Stimulated activated naive CD8-positive, alpha-beta T cell treated with anti-CD3 and anti-CD28 coated beads, Interleukin-15, Interleukin-2, amounts not matched to agents 100 U/mL and 50 U/mL, for 24 hours (primary cell): ENCODE data around the gene SYTL2.
"Not testable (repeated sequence)": the region's sequence is repeated elsewhere in the genome, so short reads cannot be mapped to it uniquely, and the experiment has no call there.

Experiments
- ATAC-seq: fragments of 150-1000 bp; cut with Tn5 transposase; one replicate; pipeline ENCODE4 v1.10.0; 2021
- DNase-seq: peaks from one replicate; pipeline ENCODE4 v3.0.0; 2021

The SYTL2 gene

GRCh38 chr11:85810871-85811611 is at the start of gene SYTL2:
Gene SYTL2 (minus strand): TSS chr11:85811141. CDS start chr11:85757725, 53,416 bp downstream.
- peak; percentile 97 for ATAC-seq
- DNase-seq, result peak; percentile 79

GRCh38 chr11:85859541-85859940 is 48.6 kb upstream of the SYTL2 start:
- DNase-seq, ATAC-seq: not testable (repeated sequence)

DNA sequence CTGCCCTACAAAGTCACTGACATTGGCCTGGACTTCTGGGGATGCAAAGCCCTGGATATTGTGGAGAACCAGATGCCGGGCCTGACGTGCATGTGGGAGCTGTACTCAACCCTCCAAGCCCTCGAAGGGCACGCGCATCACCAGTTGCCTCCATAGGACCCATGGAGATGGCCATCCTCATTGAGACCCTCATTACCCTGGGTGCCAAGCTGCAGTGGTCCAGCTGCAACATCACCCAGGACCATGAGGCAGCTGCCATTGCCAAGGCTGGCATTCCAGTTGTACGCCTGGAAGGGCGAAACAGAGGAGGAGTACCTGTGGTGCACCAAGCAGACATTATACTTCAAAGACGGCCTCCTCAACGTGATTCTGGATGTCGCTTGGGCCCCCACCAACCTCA is 46.2 kb upstream of the SYTL2 start:
- DNase-seq (no peak), ATAC-seq (no peak)

GRCh38 chr11:85855341-85855656 is 44.4 kb upstream of the SYTL2 start, which contains the start of gene CCDC83:
Gene CCDC83 (plus strand): TSS chr11:85855383. CDS start chr11:85865124, 9,741 bp downstream.
- ATAC-seq (no peak), DNase-seq (no peak)

- DNase-seq (peak; percentile 94), ATAC-seq (peak; percentile 98)
These were observed 43.8 kb upstream of the SYTL2 start for GRCh38 chr11:85854557-85855340.

DNA sequence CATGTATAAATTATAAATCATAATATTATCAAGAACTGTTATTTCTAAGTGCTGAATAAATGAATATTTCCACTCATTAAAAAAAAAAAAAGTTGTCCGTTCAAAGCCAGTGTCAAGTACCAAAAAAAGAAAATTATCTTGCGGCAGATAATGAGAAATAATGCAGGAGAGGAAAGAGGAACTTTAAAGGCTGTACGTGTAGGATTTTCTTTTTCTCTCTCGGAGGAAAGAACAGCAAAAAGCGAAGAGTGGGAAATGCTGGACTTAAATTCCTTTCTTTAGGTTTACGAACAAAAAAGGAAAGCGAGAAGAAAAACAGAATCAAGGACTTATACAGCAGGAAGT is 43.2 kb upstream of the SYTL2 start:
- no peak for ATAC-seq
- DNase-seq, result no peak

- not testable (repeated sequence) for DNase-seq, ATAC-seq
These were observed 42.6 kb upstream of the SYTL2 start for GRCh38 chr11:85853541-85853940.

DNA sequence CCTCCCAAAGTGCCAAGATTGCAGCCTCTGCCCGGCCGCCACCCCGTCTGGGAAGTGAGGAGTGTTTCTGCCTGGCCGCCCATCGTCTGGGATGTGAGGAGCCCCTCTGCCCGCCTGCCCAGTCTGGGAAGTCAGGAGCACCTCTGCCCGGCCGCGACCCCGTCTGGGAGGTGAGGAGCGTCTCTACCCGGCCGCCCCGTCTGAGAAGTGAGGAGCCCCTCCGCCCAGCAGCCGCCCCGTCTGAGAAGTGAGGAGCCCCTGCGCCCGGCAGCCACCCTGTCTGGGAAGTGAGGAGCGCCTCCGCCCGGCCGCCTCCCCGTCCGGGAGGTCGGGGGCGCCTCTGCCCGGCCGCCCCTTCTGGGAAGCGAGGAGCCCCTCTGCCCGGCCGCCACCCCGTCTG is 41.8 kb upstream of the SYTL2 start:
- not testable (repeated sequence) for ATAC-seq, DNase-seq

DNA sequence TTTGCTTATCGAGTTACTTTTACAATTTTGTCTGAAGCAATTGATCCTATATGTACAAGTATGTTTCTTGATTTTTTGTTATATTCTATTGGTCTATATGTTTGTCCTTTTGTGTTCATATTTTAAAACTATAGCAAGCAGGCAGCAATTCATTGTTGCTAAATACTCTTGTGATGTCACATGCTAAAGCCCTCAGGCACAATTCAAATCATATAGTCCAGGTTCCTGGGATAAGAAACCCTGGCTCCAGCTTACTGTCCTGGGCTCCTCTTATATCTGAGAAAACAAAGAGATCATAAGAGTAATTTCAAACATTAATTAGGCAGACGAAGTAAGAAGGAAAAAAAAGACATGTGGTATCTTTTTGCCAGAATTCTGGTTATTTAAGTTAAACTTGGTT is 37.6 kb upstream of the SYTL2 start:
- DNase-seq (no peak), ATAC-seq (no peak)

DNA sequence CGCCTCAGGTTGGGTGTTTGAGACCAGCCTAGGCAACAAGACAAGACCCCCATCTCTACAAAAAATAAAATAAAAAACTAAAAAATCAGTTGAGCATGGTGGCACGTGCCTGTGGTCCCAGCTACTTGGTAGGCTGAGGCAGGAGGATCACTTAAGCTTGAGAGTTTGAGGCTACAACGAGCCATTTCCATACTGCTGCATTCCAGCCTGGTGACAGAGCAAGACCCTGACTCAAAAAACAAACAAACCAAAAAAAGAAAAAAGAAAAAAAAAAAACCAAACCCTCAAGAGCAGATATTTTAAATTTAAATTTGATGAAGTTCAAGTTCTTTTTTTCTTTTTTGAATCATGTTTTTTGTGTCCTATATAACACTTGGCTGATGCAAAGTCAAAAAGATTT is 37.1 kb upstream of the SYTL2 start:
- ATAC-seq (no peak), DNase-seq (no peak)

DNA sequence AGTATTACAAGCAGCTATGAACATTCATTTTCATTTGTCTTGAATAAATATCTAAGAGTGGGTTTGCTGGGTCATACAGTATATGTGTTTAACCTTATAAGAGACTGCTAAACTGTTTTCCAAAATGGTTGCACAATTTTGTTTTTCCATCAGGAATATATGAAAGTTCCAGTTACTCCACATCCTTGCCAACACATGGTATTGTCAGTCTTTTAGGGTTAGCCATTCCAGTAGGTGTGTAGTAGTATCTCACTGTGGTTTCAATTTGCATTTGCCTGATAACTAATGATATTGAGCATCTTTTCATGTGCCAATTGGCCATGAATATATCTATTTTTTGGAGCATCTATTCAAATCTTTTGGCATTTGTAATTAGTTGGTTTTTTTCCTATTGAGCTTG is 36.5 kb upstream of the SYTL2 start:
- ATAC-seq, result no peak
- DNase-seq, result no peak

GRCh38 chr11:85845124-85845631 is 34.2 kb upstream of the SYTL2 start:
- ATAC-seq (no peak), DNase-seq (no peak)

DNA sequence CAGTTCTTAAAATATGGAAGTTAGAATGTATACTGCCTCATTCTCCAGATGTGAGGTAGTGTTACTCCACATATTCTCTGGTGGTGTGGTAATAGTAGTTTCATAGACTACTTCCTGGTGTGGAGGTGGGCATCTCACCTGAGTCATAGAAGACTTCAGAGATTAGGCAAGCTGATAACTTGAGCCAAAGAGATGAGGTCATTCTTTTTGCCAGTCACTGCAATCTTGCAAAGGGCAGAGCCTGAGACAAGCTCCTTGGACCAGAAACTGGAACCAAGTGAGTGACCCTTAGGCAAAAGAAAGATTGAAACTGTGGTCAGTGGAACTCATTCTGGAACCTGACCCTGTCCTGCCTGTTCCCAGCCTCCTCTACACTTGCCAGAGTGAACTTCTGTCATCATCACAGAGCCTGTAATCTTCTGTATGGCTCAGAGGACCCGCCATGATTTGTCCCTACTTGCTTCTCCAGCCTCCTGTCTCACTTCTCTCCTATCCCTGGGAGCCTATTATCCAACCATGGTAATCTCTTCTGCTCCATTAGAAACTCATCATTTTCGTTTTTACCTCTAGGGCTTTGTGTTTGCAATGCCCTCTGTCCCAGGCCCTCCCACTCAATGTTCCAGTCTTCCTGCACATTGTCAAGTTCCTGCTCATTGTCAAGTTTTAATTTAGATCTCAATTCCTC is 33.6 kb upstream of the SYTL2 start:
- ATAC-seq (peak; percentile 92), DNase-seq (no peak)

DNA sequence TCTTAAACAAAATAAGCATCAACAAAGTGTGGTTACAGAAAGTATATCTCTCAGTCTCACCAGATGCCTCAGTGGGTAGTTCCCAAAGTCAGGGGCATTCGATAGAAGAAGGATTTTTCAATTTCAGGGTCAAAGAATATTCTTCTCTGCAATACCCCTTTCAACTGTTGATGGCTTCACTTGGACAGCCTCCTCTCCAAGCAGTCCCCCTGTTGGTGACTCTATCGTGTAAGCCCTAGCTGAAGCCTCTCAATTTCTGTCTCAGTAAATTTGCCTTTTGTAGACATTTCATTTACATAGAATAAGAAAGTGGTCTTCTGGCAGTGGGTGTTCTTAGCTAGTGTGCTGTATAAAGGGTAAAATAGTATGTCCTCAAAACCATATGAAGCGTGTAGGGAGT is 33.0 kb upstream of the SYTL2 start:
- no peak for ATAC-seq
- DNase-seq, result no peak

DNA sequence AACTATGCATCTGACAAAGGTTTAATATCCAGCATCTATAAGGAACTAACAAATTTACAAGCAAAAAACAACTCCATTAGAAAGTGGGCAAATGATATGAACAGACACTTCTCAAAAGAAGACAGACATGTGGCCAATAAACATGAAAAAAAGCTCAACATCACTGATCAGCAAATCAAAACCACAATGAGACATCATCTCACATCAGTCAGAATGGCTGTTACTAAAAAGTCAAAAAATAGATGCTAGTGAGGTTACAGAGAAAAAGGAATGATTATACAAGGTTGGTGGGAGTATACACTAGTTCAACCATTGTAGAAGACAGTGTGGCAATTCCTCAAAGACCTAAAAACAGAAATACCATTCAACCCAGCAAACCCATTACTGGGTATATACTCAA is 30.0 kb upstream of the SYTL2 start:
- ATAC-seq, DNase-seq: not testable (repeated sequence)

DNA sequence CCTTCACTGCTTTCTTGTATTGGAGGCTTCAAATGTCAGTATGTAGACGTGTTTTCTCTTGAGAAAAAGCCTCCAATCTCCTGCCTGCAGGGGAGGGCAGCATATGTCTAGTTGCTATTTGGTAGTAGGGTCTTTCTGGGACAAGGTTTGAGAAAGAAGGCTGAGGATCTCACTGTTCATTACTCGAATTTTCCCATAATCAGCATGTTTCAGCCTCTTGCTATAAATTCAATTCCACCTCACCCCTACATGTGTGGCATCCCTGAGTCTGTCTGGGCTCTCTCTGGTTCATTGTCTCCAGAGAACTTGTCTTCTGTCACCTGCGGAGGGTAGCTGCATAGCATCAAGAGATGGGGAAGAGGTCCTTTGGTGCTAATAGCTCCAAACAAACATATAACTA is 24.8 kb upstream of the SYTL2 start:
- ATAC-seq (no peak), DNase-seq (no peak)

- no peak for ATAC-seq
- no peak for DNase-seq
These were observed 24.3 kb upstream of the SYTL2 start for GRCh38 chr11:85835263-85835662.

DNA sequence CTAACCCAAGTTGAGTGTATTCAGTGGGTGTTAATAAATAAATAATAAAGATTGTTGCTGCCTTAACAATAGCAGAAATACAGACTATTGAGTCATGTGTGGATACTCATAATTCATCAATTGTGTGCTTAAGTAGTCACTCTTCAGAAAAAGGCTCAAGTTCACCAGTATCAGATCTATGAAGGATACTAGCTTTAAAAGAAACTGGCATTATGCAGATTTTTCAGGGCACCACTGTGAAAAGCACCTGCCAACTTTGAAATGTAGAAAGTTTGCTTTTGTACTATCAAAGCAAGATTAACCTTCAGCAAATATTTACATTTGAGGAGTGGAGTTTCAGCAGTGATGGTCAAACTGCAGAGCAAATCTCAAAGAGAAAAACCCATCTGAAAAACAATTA is 20.1 kb upstream of the SYTL2 start:
- no peak for DNase-seq
- no peak for ATAC-seq

- DNase-seq (no peak), ATAC-seq (no peak)
These were observed 18.2 kb upstream of the SYTL2 start for GRCh38 chr11:85829172-85829571.

GRCh38 chr11:85828640-85828978 is 17.7 kb upstream of the SYTL2 start:
- ATAC-seq (no peak), DNase-seq (no peak)

DNA sequence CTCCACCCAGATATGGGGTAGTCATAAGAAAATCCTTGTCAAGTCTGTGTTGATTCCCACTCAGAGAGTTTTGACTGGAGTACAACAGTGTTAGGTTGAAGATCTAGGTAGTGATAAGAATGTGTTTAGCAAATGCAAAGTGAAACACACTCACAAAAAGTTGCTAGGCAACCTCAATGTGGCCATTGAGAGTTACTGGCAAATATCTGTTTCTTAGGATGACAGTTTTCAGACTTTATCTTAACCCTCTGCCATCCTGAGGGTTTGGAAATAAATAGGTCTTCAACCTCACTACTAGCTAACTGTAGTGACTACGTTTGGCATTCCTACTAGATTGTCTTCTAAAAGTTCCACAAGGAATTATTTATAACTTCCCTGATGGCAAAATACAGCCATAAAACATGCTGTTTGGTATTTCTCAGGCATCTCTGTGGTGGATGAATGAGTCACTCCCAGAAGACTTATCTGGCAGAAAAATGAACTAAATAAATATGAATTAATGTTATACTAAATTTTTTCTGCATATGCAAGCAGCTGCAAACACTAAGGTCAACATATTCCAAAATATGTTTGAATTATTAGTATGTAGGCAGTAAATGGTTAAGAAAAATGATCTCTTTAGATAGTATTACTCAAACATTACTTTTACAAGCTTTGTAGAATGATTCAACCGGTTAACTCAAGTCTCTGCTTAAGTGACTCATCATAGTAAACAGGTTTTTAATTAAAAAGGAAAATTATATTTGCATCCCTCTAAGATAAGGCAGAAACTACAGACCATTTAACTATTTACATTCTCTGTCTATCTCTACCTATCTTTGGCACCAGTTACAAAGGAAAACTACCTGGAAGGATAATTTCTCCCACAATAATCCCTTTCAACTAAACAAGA is 17.1 kb upstream of the SYTL2 start:
- peak; percentile 52 for ATAC-seq
- no peak for DNase-seq
